ENCODE results near the gene DNM3.

The DNM3 gene

DNA sequence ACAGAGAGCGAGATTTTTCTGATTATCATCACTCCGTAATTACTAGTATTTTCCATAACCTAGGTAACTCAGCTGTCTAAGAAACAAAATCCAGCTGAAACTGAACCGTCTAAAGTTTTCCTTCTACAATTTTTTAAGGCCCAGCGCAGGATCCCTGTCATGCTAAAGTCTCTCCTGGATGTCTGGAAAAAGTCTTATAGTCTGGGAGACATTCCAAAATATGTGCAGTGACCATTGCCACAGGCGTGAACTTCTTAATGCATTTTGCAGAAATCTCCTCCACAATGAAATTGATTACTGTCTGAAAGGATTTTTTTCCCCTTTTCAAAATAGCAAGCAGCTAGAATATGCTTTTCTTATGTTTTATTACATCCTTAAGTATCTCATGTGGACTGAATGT is 369.9 kb downstream of the DNM3 start:
- DNase-seq (ENCODE audit: extremely low read depth, low read depth), result no peak
- TF ChIP-seq, protein P1, sequence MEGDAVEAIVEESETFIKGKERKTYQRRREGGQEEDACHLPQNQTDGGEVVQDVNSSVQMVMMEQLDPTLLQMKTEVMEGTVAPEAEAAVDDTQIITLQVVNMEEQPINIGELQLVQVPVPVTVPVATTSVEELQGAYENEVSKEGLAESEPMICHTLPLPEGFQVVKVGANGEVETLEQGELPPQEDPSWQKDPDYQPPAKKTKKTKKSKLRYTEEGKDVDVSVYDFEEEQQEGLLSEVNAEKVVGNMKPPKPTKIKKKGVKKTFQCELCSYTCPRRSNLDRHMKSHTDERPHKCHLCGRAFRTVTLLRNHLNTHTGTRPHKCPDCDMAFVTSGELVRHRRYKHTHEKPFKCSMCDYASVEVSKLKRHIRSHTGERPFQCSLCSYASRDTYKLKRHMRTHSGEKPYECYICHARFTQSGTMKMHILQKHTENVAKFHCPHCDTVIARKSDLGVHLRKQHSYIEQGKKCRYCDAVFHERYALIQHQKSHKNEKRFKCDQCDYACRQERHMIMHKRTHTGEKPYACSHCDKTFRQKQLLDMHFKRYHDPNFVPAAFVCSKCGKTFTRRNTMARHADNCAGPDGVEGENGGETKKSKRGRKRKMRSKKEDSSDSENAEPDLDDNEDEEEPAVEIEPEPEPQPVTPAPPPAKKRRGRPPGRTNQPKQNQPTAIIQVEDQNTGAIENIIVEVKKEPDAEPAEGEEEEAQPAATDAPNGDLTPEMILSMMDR (IDR thresholded peaks at IDR 0.05; ENCODE audit: low read depth, low read length, missing control alignments), result no peak
- no peak overlapping the region for H3K4me3 ChIP-seq (replicated peaks; ENCODE audit: low read depth, low read length)

DNA sequence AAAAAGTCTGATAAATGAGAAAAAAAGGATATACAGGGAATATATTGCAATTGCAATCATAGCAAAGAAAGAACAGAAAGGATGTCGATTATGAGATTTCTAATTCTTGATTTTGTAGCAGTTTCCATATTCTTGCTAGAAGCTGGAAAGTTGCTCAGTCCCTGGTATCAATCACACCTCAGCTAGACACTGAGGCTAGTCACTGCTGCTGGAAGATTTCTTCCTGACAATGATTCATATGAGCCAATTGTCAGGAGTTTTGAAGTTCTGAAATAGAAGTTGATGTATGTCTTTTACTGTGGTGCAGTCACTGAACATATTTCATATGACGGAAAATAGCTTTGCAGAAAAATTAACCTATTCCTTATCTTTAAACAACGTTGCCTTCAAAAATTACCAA is 370.8 kb downstream of the DNM3 start:
- no peak for DNase-seq (ENCODE audit: extremely low read depth, low read depth)
- TF ChIP-seq, protein P1 (IDR thresholded peaks at IDR 0.05; ENCODE audit: low read depth, low read length, missing control alignments), result no peak

DNA sequence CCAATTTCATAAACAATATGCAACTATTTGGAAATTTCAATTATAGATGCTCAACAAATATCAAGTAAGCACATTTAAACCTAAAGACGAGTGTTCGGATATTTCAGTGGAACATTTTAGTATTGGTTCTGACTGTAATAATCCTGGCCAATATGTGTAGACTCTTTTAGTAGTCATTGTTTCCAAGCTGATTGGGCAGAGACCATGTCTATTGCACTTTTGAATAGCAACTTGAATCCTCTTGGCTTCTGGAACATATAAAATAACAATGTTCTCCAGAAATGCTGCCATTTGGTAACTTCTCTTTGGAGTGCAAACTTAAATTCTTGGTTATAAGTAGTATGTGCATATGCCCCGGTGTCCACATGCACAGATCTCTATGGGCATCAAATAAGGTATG is 373.7 kb downstream of the DNM3 start:
- no peak for DNase-seq (ENCODE audit: extremely low read depth, low read depth)
- TF ChIP-seq, protein P1 (IDR thresholded peaks at IDR 0.05; ENCODE audit: low read depth, low read length, missing control alignments), result no peak
- no peak overlapping the region for H3K4me3 ChIP-seq (replicated peaks; ENCODE audit: low read depth, low read length)

More for the DNA sequence above, 370.8 kb downstream of the DNM3 start:
- H3K4me3 ChIP-seq (replicated peaks; ENCODE audit: low read depth, low read length), result no peak overlapping the region

DNA sequence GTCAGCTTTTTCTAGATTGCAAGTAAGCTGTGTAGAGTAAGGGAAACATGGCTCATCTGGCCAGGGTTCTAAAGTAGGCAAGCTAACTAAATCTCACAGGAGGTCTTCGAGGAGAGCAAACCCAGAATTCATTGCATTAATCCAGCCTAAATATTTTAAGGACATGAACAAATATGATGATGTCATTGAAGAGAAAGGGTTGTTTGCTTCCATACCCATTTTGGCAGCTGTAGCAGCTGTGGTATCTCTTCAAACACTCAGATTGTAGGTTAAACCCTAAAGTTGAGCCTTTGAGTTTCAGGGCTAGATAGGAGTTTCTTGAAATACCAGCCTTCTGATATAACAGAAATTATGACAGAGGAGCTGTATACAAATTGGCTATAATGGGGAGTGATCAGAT is 378.7 kb downstream of the DNM3 start:
- no peak overlapping the region for H3K4me3 ChIP-seq (replicated peaks; ENCODE audit: low read depth, low read length)
- TF ChIP-seq, protein P1 (IDR thresholded peaks at IDR 0.05; ENCODE audit: low read depth, low read length, missing control alignments), result no peak
- no peak for DNase-seq (ENCODE audit: extremely low read depth, low read depth)

DNA sequence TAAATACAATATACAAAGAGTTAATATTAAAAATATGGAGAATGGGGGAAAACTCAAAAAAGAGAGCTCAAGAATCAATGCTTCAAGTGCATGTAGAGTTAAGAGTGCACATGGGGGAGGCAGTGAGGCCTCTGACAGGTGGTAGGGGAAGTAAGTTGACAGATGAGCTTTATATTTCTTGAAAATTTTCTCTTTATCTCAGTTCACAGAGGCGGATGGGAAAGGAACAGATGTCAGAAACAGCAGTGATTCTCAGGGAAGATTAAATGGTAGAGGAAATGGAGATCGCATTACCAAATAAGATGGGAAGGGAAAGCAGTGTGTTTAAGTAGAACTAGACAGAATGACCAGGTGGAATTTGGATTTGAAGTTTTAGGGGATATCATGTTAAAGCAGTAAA is 379.1 kb downstream of the DNM3 start:
- TF ChIP-seq, protein P1 (IDR thresholded peaks at IDR 0.05; ENCODE audit: low read depth, low read length, missing control alignments), result no peak
- H3K4me3 ChIP-seq (replicated peaks; ENCODE audit: low read depth, low read length), result no peak overlapping the region
- DNase-seq (ENCODE audit: extremely low read depth, low read depth), result no peak

DNA sequence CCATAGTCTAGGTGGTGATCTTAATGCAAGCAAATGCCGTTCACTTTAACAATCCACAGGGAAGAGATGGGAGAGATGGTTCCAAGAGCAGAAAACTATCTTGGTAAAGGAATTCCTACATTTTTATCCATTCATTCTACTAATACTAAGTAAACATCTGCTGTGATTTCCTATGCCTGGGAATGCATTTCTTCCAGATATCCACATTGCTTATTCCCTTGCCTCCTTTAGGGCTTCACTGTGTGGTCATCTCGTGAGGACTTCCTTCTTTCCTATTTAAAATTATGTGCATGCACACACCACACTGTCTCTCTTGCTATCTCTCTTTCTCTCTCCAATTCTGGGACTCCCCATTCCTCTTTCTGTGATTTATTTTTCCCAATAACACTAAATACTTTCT is 380.1 kb downstream of the DNM3 start:
- TF ChIP-seq, protein P1 (IDR thresholded peaks at IDR 0.05; ENCODE audit: low read depth, low read length, missing control alignments), result no peak
- H3K4me3 ChIP-seq (replicated peaks; ENCODE audit: low read depth, low read length), result no peak overlapping the region
- DNase-seq (ENCODE audit: extremely low read depth, low read depth), result no peak

DNA sequence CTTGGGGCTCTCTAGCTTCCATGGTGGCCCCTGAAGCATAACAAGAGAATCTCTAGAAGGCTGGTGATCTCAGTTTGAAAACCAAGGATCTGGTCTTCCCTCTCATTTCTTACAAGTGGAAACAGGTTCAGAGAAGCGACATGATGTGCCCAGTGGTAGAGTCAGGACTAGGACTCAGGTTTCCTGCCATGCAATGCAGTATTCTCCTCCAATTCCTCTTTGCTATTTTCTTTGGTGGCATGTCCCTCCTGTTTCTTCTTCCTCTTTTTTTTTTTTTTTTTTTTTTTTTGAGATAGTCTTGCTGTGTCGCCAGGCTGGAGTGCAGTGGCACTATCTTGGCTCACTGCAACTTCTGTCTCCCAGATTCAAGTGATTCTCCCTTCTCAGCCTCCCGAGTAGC is 383.6 kb downstream of the DNM3 start:
- TF ChIP-seq, protein P1 (IDR thresholded peaks at IDR 0.05; ENCODE audit: low read depth, low read length, missing control alignments), result no peak
- no peak for DNase-seq (ENCODE audit: extremely low read depth, low read depth)
- no peak overlapping the region for H3K4me3 ChIP-seq (replicated peaks; ENCODE audit: low read depth, low read length)
